ENCODE measurements around the gene FHOD3. TPM values are rescaled to one million over a fixed set of nuclear protein-coding genes. Genes with fewer than 3 reads are reported as not detected.

Gene FHOD3
- total and polyA plus RNA-seq, 2 experiments from 2014 or later, result 2.7 to 8.7 TPM

DNA sequence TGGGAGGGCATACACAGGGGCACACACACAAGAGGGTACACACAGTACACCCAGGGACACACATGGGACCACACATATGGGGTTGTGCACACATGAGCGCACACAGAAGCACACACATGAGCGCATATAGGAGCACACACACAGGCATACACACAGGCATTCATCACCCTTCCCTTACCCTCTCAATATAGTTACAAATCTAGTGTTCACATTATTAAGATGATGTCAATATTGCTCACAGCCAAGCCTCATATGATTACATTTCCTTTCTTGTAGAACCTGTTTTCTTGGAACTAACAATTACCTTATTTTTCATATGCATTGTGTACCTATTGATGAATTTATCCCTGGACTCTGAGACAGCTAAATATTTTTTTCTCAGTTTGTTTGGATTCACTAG is 156.7 kb downstream of the FHOD3 start (continued):
- TF ChIP-seq, protein P1, sequence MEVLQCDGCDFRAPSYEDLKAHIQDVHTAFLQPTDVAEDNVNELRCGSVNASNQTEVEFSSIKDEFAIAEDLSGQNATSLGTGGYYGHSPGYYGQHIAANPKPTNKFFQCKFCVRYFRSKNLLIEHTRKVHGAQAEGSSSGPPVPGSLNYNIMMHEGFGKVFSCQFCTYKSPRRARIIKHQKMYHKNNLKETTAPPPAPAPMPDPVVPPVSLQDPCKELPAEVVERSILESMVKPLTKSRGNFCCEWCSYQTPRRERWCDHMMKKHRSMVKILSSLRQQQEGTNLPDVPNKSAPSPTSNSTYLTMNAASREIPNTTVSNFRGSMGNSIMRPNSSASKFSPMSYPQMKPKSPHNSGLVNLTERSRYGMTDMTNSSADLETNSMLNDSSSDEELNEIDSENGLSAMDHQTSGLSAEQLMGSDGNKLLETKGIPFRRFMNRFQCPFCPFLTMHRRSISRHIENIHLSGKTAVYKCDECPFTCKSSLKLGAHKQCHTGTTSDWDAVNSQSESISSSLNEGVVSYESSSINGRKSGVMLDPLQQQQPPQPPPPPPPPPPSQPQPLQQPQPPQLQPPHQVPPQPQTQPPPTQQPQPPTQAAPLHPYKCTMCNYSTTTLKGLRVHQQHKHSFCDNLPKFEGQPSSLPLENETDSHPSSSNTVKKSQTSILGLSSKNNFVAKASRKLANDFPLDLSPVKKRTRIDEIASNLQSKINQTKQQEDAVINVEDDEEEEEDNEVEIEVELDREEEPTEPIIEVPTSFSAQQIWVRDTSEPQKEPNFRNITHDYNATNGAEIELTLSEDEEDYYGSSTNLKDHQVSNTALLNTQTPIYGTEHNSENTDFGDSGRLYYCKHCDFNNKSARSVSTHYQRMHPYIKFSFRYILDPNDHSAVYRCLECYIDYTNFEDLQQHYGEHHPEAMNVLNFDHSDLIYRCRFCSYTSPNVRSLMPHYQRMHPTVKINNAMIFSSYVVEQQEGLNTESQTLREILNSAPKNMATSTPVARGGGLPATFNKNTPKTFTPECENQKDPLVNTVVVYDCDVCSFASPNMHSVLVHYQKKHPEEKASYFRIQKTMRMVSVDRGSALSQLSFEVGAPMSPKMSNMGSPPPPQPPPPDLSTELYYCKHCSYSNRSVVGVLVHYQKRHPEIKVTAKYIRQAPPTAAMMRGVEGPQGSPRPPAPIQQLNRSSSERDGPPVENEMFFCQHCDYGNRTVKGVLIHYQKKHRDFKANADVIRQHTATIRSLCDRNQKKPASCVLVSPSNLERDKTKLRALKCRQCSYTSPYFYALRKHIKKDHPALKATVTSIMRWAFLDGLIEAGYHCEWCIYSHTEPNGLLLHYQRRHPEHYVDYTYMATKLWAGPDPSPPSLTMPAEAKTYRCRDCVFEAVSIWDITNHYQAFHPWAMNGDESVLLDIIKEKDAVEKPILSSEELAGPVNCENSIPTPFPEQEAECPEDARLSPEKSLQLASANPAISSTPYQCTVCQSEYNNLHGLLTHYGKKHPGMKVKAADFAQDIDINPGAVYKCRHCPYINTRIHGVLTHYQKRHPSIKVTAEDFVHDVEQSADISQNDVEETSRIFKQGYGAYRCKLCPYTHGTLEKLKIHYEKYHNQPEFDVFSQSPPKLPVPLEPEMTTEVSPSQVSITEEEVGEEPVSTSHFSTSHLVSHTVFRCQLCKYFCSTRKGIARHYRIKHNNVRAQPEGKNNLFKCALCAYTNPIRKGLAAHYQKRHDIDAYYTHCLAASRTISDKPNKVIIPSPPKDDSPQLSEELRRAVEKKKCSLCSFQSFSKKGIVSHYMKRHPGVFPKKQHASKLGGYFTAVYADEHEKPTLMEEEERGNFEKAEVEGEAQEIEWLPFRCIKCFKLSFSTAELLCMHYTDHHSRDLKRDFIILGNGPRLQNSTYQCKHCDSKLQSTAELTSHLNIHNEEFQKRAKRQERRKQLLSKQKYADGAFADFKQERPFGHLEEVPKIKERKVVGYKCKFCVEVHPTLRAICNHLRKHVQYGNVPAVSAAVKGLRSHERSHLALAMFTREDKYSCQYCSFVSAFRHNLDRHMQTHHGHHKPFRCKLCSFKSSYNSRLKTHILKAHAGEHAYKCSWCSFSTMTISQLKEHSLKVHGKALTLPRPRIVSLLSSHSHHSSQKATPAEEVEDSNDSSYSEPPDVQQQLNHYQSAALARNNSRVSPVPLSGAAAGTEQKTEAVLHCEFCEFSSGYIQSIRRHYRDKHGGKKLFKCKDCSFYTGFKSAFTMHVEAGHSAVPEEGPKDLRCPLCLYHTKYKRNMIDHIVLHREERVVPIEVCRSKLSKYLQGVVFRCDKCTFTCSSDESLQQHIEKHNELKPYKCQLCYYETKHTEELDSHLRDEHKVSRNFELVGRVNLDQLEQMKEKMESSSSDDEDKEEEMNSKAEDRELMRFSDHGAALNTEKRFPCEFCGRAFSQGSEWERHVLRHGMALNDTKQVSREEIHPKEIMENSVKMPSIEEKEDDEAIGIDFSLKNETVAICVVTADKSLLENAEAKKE (CRISPR knock-in tag; IDR thresholded peaks at IDR 0.05), result no peak
- no peak for TF ChIP-seq ZNF114 (CRISPR knock-in tag; IDR thresholded peaks at IDR 0.05)
- no peak for TF ChIP-seq POLR2AphosphoS5 (IDR thresholded peaks at IDR 0.05; ENCODE audit: low read depth)

DNA sequence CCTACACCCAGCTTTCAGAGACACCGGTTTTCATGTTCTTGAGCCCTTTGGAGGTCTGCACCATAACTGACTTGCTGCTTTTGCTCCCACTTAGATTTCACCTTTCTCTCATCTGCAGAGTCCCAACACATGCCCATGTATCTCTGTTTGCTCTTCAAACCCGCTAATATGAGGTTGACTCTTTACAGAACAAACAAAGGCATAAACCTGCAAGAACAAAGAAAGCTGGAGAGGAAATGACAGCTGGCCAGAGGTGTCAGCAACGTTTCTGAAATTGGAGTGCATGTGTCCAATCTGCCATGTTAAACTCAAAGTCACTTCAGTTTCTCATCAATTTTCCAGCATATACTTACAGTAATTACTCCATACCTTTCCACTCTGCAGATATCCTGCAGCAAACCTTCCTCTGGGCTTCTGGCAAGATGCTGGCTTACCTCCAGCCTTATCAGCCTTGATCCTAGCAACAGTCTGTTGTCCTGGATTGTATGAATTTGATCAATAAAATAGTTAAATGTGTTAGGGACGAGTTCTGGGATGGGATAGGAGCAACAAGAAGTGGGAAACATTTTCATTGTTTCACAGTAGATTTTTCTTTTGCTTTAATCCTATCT is 157.4 kb downstream of the FHOD3 start:
- Histone ChIP-seq H3K27ac (ENCODE audit: low read depth) (no peak overlapping the region), H3K4me1 (ENCODE audit: insufficient read depth) (peaks cover 6% of the 10 kb centered on the region; the same call in 1 of the 2 replicates), H3K36me3 (ENCODE audit: insufficient read depth) (no peaks in the 10 kb centered on the region), H4K20me1 (replicated peaks; ENCODE audit: insufficient read depth) (no peaks in the 10 kb centered on the region), H3K27me3 (ENCODE audit: insufficient read depth) (no peaks in the 10 kb centered on the region), H2AFZ (no peak overlapping the region), H3F3A (replicated peaks; ENCODE audit: low read depth) (no peaks in the 10 kb centered on the region), H3K9me2 (ENCODE audit: insufficient read depth) (peaks cover 11% of the 10 kb centered on the region; the same call in 1 of the 2 replicates), H3K4me2 (no peak overlapping the region), H3K4me3 (no peak overlapping the region), H3K79me2 (replicated peaks; ENCODE audit: insufficient read depth) (no peaks in the 10 kb centered on the region)
- Mint-ChIP-seq H3K4me1 (peaks cover 17% of the 10 kb centered on the region), H3K27me3 (ENCODE audit: insufficient read depth, low read depth, poor library complexity) (no peaks in the 10 kb centered on the region), H3K36me3 (ENCODE audit: low read depth) (no peaks in the 10 kb centered on the region), H3K27ac (no peak overlapping the region), H3K4me3 (no peak overlapping the region), H3K9me3 (no peaks in the 10 kb centered on the region; the same call in 2 of the 3 replicates)
- no peak for DNase-seq (ENCODE audit: low spot score)
- no peak for ATAC-seq
- TF ChIP-seq POLR2AphosphoS5 (IDR thresholded peaks at IDR 0.05; ENCODE audit: low read depth) (no peak), ZNF331 (CRISPR knock-in tag; IDR thresholded peaks at IDR 0.05; ENCODE audit: low read depth) (no peak), CREB1 (CRISPR knock-in tag; IDR thresholded peaks at IDR 0.05; ENCODE audit: low read depth) (no peak), EZH2phosphoT487 (IDR thresholded peaks at IDR 0.05; ENCODE audit: unreplicated experiment) (no peak), EZH2 (IDR thresholded peaks at IDR 0.05; ENCODE audit: low read depth, unreplicated experiment) (no peak)
- TF ChIP-seq, protein P1 (CRISPR knock-in tag; IDR thresholded peaks at IDR 0.05), result no peak
- TF ChIP-seq, protein P2, sequence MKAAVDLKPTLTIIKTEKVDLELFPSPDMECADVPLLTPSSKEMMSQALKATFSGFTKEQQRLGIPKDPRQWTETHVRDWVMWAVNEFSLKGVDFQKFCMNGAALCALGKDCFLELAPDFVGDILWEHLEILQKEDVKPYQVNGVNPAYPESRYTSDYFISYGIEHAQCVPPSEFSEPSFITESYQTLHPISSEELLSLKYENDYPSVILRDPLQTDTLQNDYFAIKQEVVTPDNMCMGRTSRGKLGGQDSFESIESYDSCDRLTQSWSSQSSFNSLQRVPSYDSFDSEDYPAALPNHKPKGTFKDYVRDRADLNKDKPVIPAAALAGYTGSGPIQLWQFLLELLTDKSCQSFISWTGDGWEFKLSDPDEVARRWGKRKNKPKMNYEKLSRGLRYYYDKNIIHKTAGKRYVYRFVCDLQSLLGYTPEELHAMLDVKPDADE (IDR thresholded peaks at IDR 0.05), result no peak
